GM18520 (cell line): ENCODE data around the gene MKNK2.

ENCODE experiments used
- ATAC-seq: cut with Tn5 transposase; IDR thresholded peaks from one replicate; pipeline ENCODE4 v1.9.1; 2021; ENCODE audit not compliant: unreplicated experiment

The MKNK2 gene

DNA sequence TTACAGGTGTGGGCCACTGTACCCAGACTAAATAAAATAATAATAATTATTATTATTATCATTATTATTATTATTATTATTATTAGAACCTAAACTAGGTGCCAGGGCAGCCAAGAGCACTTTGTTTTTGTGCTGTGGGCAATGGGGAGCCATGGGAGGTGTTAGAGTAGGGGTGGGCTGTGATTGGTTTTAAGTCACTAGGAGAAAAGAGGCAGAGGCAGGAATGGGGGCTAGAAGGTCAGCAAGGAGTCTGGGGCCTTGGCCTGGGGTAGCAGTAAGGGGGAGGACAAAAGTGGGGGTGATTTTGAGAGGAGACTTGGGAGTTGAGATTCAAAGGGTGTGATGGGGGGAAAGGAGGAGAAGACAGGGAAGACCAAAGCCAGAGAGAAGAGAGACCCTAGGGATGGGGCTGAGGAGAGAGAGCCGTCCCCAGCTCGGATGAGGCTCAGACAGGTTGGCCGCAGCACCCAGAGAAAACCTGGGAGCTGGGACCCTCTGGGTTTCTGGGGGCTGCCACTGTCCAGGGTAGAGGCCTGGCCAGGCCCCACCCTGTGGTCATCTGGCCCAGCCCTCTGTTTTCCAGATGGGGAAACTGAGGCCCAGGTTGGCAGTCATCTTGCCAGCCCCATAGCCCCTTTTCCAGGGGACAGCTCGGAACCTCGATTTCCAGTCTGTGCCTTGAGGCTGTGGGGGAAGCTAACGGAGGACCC is 17.8 kb downstream of the MKNK2 start:
- ATAC-seq = no peak

DNA sequence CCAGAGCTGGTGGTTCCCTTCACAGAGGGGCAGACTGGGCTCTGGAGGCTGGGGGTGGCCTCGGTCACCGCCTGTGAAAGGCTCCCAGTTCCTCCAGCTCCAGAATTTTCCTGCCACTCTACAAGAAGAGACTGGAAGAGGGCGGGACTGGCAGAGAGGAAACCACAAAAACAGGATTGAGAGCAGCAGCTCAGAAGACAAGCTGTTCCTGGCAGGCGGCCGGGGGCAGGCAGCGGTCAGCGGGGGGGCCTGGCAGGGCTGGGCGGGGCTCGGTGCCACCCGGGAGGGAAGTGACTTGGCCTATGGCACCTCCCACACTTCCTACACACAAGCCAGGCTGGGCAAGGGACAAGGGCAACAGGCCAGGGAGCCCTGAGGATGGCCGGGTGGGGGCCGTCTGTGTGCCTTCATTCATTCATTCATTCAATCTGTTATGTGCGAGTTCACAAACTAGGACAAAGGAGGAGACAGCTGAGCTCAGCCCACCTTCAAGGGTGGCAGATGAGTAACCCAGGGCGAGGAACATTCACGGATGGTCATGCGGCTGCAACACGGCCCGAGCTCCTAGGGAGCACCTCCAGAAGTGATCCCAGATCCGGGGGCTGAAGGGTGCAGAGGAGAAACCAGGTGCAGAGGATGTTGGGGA is 18.6 kb downstream of the MKNK2 start:
- no peak for ATAC-seq

DNA sequence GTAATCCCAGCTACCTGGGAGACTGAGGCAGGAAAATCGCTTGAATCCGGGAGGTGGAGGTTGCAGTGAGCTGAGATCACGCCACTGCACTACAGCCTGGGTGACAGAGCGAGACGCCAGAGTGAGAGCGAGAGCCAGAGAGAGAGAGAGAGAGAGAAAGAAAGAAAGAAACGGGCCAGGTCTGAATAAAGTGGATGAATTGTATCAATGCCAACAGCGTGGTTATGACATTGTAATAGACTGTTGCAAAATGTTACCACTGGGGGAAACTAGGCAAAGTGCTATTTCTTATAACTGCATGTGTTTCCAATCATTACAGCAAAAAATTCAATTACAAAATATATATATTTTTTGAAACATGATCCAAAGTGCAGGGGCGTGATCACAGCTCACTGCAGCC is 23.7 kb downstream of the MKNK2 start:
- ATAC-seq = no peak

DNA sequence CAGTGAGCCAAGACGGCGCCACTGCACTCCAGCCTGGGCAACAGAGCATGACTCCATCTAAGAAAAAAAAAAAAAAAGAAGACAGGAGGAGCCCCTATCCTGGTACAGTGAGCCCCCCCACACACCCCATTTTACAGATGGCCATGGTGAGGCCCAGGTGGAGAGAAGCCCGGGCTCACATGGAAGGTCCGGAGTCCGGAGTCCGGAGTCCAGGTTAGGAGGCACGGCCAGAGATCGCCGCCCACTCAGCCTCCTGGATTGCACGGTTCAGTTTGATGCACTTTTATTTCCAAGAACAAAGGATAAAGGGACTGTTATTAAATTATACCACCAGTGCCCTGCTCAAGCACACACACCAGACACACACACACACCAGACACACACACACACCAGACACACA is 24.3 kb downstream of the MKNK2 start:
- no peak for ATAC-seq

DNA sequence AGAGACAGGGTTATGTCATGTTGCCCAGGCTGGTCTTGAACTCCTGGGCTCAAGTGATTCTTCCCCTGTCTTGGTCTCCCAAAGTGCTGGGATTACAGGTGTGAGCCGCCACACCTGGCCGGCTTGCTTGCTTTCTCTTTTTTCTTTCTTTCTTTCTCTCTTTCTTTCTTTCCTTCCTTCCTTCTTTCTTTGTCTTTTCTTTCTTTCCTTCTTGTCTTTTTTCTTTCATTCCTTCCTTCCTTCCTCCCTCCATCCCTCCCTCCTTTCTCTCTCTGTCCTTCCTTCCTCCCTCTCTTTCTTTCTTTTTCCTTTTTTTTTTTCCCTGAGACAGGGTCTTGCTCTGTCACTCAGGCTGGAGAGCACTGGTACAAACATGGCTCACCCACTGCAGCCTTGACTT is 28.8 kb downstream of the MKNK2 start:
- no peak for ATAC-seq

DNA sequence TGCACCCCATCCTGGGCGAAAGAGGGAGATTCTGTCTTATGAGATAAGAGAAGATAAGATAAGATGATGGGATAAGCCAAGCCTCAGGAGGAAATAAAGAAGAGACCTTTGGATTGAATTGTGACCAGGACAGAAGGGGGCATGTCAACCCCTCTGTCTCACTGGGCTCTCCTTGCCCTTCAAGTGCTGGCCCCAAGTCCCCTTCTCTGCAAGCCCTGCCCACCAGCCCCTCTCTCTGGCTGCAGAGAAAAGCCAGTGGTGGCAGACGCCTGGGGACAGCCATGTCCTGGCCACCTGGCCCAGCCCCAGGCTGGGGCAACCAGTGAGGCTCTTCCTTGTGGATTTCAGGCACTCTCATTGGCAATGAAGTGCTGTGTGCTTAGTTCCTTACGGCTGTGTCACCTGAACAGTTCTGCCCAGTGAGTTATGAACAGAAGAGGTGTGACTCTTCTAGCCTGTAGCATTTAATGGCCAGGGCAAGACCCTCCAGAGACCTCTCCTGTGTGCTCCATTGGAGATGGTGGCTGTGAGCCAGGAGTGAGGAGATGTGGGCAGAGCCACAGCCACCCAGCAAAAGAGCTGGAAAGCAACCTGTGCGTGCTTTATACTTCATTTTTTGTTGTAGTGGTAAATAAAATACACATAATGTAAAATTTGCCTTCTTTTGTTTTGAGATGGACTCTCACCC is 29.4 kb downstream of the MKNK2 start:
- no peak for ATAC-seq

DNA sequence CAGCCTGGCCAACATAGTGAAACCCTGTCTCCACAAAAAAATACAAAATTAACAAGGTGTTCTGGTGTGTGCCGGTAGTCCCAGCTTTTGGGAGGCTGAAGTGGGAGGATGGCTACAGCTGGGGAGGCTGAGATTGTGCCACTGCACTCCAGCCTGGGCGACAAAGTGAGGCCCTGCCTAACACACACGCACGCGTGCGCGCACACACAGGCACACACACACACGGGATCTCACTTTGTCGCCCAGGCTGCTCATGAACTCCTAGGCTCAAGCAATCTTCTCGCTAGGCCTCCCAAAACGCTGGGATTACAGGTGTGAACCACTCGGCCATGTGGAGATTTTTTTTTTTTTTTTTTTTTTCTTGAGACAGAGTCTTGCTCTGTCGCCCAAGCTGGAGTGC is 32.3 kb downstream of the MKNK2 start:
- ATAC-seq = no peak

DNA sequence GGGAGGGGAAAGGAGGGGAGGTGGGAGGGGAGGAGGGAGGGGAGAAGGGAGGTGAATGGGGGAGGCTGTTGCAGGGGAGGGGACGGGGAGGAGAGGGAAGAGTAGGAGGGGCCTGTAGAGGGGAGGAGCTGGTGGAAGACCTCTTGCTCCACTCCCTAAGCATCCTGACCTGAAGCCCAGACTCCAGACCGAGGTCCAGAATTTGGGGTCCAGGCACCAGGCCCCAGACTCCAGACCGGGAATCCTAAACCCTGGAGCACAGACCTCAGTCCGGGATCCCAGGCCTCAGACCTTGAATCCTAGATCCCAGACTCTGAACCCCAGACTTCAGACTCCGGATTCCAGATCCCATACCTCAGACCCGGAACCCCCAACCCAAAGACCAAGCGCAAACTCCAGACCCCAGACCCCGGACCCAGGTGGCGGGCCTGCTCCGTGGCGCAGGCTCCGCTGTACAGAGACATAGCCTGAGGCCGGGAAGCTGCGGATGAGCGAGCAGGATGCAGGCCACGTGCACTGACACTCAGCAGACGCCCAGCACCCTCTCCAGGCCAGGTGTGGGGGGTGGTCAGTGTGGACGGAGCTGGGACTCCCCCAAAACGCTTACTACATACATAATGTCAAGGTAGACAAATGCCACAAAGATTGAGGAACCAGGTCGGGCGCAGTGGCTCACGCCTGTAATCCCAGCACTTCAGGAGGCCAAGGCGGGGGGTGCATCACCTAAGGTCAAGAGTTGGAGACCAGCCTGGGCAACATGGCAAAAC is 34.8 kb downstream of the MKNK2 start:
- no peak for ATAC-seq

DNA sequence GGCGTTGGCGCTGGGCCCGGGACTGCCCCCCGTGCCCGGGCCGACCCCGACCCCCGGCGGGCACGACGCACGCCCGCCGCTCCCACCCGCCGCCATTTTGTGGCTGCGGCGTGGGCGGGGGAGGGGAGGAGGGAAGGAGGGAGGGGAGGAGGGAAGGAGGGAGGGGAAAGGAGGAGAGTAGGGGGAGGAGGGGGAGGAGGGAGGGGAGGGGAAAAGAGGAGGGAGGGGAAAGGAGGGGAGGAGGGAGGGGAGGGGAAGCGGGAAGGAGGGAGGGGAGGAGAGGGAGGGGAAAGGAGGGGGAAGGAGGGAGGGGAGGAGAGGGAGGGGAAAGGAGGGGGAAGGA is 35.5 kb downstream of the MKNK2 start, which contains the start of gene BTBD2:
TSS of gene BTBD2 (minus strand) at position 107 of the 343 bp plus-strand sequence. CDS start at position 96, 11 bp downstream.
- ATAC-seq = no peak

DNA sequence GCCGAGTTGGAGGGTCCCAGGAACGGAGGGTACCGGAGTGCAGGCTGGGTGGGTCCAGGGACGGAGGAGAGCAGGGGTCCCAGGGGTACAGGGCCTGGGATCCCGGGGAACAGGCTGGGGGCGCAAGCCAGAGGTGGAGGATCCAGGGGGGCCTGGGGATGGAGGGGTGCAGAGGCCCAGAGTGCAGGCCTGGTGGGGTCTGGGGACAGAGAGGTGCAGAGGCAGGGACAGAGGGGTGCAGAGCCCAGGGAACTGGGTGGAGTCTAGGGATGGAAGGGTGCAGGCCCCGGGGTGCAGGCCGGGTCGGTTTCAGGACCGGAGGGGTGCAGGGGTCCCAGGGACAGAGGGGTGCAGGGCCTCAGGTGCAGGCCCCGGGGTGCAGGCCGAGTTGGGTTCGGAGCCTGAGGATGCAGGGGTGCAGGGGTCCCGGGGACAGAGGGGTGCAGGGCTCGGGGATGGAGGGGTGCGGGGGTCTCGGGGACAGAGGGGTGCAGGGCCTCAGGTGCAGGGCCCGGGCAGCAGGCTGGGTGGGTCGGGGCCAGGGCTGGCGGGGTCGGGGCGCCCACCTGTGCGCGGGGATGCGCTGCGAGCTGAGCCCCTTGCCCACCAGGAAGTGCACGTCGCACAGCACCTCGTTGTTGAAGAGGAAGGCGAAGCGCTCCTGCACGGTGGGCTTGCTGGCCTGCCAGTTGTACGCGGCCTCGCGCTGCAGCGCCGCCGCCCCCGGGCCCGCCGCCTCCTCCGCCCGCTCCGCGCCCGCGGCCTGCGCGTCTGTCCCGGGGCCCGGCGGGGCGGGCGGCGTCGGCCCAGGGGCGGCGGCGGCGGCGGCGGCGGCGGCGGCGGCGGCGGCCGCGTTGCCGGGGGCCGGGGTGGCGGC is 36.1 kb downstream of the MKNK2 start:
- no peak for ATAC-seq

DNA sequence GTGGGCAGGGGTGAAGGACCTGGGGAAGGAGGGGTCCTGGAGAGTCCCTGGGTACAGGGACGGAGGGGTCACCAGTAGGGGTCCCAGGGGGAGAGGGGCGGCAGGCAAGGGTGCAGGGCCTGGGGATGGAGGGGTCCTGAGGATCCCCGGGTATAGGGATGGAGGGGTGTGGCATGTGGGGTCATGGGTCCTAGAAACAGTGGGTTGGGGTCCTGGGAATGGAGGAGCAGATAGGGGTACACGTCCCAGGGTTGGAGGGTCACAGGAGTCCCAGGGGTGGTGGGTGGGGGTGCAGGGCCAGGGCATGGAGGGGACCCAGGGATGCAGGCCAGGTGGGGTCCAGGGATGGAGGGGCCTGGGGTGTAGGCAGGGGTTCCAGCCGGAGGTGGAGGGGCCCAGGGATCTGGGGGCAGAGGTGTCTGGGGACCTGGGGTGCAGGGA is 36.9 kb downstream of the MKNK2 start:
- no peak for ATAC-seq

DNA sequence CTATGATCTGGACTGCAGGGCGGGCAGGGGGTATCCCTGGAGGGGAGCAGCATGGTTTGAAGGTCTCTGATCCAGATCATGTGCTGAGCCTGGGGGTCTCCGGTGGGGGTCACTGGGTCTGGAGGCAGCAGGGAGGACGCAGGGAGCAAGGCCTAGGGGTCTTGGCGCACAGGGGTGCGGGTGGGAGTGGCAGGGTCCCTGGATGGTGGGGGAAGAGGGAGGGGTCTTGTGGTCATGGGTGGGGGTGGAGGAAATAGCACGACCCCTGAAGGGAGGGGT is 37.4 kb downstream of the MKNK2 start:
- ATAC-seq = no peak

DNA sequence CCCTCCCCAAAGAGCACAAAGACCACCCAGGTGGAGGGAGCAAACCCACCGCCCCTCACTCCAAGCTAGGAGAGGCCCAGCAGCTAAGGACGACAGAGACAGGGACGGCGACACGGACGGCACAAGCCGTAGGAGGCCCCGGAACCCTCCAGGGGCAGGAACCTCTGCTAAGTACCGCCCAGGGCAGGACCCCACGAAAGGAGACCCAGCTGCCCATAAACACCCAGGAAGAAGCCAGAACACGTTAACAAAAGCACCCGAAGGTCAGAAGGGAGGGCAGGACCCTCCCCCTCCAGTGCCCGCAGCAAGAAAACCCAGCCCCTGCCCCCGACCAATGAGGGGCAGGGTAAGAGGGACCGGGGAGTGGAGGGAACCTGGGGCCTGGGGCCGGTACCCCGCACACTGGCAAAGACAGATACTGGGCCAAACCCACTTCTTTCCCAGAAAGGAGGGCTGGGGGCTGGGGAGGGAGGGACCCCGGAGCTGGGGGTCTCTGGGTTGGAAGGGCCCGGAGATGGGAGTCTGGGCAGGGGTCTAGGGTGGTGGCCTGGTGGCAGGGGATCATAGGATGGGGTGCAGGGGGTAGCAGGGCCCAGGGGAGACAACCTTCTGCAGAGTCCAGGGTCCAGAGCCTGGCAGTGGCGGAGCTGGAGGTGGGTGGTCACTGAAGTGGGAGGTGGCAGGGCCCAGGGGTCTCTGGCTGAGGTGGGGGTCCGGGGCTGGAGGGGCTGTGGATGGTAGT is 37.9 kb downstream of the MKNK2 start:
- ATAC-seq = no peak

DNA sequence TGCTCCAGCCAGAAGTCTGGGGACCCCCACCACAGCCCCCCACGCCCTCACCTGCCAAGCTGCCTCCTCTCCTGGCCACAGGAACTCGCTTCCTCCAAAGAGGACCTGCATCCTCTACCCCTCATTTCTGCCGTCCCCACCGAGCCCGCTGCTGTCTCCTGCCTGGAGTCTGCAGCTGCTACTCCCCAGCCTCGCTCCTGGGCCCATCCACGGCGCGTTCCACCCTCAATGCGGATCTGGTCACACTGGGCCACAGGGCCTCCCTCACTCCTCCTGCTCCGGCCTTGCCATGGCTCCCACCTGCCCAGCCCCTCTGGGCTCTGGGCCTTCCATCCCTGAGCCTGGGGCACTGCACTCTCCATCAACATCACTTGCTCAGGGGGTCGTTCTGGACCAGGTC is 39.9 kb downstream of the MKNK2 start:
- no peak for ATAC-seq

DNA sequence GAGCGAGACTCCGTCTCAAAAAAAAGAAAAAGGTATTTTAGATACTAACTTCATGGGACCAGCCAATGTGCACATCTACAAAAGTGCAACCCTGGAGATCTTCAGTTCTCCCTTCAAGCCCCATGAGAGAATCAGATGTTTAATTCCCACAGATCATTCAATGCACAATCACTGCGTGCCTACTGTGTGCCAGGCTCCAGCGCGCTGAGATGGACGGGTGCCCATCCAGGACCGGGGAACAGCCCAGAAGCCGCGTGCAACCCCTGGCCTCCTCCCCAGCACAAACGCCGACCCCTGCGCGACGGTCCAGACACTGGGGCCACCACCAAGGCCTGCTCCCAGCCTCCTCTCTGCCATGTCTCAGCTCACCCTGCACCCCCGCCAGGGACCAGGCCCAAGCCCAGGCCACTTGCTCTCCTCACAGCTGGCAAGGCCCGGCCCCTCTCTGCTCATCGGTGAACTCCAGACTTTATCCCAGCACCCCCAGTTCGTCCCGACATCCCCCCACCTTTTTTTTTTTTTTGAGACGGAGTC is 40.8 kb downstream of the MKNK2 start:
- ATAC-seq = no peak

DNA sequence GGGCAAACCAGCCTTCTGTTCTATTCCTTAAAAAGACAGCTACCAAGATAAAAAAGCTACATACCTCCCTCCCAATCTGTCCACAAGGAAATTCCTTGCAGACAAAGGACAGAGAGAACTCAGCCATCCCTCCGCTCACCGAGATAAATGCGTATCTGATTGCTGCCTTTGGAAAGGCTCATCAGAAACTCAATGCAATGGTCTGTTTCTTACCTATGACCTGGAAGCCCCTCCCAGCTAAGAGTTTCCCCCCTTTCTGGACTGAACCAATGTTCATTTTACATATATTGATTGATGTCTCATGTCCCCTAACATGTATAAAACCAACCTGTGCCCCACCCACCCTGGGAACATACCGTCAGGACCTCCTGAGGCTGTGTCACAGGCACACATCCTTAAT is 47.2 kb downstream of the MKNK2 start:
- no peak for ATAC-seq

DNA sequence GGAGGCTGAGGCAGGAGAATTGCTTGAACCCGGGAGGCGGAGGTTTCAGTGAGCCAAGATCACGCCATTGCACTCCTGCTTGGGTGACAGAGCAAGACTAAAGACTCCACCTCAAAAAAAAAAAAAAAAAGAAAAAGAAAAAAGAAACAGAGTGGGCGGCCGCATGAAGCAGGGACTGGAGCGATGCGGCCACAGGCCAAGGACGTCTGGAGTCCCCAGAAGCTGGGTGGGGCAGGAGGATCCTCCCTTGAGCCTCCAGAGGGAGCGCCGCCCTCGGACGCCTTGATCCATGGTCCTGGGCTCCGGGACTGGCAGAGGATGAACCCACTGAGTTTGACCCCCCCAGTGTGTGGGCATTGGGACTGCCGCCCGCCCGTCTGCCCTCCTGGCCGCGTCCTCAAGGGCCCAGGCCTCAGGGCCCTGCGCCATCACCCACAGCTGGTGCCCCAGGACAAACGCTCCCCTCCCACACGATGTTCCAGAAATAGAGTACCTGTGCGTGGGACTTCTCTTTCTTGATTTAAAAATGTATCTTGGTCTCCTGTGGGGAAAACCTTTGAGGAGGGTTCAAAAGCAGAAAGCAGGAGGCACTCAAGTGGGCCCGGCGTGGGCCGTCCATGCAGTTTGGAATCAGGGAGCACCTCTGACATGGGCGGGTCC is 51.1 kb downstream of the MKNK2 start:
- ATAC-seq = no peak

DNA sequence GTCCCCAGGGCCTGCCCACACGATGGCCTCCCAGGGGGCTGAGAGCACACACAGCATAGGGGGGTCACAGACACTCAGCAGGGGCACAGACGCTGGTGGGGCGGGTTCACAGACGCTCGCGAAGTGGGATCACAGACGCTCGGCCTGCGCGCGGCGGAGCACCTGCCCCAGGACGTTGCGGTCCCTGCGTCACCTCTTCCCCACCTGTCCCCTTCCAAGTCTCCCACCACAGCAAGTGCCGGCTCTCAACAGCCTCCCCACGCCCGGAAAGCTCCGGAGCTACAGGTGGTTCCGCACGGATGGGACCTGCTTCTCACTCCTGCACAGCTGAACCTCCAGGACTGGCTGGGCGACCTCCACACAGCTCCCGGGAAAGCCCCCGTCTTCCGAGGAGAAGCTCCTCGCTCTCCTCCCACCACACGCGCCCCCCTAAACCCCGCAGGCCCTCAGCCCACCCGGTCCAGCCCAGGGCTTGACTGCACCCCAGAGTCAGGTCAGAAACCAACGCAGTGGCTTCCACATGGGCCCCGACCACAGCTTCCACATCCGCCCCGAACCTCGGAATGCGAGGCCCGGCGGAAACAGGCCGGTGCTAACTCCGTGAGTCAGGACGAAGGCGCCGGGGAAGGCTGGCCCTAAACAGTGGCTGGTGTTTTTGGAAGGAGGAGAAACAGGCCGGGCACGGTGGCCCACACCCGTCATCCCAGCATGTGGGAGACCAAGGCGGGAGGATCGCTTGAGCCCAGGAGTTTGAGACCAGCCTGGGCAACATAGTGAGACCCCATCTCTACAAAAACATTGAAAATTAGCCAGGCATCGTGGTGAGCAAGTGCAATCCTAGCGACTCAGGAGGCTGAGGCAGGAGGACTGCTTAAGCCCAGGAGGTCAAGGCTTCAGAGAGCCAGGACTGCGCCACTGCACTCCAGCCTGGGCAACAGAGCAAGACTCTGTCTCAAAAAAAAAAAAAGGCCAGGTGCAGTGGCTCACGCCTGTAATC is 52.0 kb downstream of the MKNK2 start:
- ATAC-seq = no peak
